GM19372 (cell line): ENCODE results near the gene MAD1L1.
"Not testable (repeated sequence)": the region's sequence is repeated elsewhere in the genome, so short reads cannot be mapped to it uniquely, and the experiment has no call there.

ENCODE experiments used
- ATAC-seq: cut with Tn5 transposase; IDR thresholded peaks from one replicate; pipeline ENCODE4 v1.9.1; 2021; ENCODE audit warnings: mild to moderate bottlenecking, low read depth, moderate library complexity; ENCODE audit not compliant: unreplicated experiment

MAD1L1 gene

DNA sequence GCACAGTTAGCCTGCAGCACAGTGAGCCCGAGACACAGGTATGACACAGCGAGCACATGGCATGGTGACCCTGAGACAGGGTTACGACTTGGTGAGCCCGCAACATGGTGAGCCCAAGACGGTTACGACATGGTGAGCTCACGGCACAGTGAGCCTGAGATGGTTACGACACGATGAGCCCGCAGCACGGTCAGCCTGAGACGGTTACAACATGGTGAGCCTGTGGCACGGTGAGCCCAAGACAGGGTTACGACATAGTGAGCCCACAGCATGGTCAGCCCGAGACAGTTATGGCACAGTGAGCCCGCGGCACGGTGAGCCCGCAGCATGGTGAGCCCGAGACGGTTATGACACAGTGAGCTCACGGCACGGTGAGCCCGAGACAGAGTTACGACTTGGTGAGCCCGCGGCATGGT, 156.1 kb downstream of the MAD1L1 start:
- no peak for ATAC-seq

DNA sequence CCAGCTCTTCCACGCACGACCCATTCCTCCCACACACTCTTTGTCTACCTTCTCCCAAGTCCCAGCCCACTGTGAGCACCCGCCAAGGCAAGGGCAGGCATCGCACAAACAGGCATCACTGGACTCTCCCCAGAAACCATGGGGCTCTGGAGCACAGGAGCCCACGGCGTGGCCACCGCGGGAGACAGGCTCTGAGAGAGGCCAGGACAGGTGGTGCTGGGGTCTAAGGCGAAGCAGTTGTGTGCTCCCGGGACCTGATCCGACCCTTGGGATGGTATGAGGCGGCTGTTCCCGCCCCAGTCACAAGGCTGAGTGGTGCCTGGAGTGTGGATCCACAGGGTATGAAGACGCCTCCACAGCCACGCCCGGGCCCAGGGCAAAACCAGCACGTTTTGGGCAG, 156.9 kb downstream of the MAD1L1 start:
- no peak for ATAC-seq

DNA sequence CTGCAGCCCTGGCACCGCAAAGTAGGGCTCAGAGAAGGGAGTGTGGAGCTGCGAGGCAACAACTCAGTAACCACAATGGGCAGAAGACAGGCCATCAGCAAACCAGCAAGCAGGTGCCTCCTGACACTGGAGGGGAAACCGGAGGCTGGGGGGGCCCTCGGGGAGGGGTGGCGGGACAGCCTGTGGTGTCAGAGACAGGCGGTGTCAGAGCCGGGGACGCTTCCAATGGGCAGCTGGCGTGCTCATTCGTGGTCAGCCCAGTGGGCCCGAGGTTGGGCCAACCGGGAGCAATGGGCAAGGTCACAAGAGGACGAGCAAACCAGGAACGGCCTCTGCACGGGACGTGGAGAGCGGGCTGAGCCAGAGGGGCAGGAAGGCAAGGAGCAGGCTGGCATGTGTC, 158.1 kb downstream of the MAD1L1 start:
- no peak for ATAC-seq

DNA sequence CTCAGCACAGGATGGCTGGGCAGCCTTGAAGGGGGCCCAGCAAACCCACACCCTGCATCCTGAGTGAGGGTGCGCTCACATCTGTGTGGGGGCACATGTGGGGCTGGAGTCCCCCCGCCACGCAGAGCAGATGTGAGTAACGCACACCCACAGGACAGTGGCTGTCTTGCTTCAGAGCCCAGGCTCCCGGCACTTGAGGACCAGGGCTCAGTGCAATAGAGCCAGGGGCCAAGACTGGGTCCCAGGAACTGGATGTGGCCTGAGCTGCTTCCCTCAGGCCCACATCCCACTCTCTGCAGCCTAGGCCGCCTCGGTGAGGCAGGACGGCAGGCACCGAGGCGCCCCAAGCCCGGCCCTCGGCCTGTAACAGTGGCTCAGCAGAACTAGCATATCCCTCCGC, 159.9 kb downstream of the MAD1L1 start:
- ATAC-seq: no peak

DNA sequence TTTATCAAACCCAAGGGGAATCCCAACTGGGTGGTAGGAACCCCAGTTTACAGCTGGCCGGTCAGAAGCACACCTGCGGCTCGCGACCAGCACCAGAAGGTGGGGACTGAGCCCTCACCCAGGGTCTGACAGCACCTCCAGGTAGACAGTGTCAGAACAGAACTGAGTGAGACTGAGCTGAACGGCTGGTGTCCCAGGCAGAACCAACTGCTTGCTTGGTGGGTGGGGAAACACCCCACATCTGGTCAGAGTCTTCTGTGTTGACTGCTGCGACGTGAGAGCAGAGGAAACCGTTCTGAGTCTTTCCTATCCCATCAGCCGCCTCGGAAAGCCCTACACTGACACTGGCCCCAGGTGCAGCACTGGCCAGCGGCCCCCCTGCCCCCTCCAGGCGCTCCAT, 160.7 kb downstream of the MAD1L1 start:
- ATAC-seq: peak; percentile 71

DNA sequence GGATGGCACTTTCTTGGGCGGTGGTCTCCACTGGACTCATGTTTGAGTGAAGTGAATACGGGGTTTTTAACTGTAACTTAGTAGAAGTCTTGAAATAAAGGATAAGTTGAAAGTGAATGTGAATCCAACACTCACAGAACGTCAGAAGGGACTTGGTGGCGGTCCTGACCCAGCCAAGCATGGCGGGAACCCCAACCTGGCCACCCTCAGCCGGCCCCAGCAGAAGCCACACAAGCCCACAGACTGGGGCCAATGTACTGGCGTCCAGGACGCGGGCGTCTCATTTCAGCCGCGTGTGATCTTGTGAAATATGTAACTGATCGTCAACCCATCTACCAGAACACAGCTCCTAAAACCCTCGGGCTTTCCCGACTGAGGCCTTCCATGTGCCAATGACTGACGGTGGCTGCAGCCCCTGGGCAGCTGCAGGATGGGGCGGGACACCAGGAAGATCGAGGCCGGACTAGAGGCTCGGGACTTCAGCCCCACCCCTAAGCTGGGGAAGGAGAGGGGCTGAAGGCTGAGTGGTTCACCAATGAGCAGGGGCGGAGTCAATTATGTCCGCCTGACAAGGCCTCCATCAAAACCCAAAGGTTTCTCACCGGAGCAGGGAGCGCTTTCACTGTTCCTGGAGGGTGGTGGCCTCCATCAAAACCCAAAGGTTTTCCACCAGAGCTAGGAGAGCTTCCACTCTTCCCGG, 161.5 kb downstream of the MAD1L1 start:
- no peak for ATAC-seq

DNA sequence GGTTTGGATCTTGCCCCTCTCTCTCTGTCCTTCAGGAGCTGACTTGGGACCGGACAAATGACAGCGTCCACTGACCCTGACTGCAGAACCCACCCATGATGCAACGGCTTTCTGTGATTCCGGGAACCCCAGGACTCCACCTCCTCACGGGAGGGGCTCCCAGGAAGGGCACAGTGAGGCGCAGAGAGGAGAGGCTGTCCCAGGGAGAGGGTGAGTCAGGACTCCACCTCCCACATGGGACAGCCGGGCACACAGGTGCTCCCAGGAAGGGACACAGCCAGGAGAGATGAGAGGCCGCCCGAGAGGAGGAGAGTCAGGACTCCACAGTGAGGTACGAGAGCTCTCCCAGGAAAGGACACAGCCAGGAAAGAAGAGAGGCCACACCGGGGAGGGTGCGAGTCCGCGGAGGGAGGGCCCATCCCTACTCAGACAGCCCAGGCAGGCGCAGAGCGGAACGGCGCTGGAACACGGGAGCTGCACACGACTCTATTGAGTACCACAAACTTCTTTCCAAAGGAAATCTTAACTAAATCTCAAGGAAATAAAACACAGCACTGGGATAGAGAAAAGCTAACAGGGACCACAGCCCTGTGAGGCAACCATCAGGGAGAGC, 162.5 kb downstream of the MAD1L1 start:
- no peak for ATAC-seq

DNA sequence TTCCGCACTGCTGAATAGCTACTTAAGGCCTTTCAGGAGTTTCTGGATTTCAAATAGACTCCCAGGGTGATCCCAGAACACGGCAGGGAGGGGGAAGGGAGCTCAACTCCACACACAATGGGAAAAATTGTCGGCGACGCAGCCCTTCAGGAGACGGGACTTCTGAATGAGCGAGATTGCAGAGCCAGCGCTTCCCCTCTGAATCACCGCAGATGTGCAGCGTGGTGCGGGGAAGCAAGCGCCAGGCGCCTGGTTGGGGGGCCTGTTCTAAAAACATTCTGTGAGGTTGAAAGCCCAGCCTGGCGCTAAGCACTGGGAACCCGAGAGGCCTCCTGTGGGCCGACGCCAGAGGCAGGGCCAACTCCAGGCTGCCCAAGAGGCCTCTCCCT, 163.3 kb downstream of the MAD1L1 start:
- ATAC-seq: no peak

DNA sequence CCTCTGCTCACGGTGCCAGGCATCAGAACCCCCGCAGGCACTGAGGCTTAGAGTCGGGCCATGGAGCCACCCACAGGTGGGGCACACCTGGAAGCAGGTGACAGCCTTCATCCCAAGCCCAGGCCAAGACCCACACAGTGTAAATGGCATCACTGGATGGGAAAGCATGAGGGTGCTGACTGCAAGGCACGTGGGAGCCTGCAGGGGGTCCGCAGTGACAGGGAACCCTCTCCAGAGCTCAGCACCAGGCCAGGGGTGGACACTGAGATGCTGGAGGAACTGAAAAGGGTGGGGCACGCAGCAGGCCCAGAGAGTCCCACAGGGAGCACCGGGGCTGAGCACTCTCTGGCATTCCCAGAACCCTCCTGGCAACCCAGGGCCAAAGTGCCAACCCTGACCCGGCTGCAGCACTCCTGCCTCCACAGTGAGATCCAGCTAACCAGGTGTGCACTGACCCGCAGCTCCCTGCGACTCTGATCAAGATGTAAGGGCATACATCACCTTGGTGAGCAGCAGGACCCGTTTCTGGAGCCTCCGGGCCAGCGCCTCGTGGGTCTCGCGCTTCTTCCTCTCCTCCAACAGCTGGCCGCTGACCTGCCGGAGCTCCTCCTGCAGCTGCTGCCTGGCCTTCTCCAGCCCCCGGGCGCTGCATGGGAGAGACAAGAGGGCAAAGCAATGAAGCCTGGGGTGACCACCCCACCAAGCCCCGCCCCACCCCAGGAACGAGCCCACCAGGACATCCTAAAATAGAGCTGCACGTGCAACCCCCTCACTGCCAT, 163.9 kb downstream of the MAD1L1 start:
- no peak for ATAC-seq

DNA sequence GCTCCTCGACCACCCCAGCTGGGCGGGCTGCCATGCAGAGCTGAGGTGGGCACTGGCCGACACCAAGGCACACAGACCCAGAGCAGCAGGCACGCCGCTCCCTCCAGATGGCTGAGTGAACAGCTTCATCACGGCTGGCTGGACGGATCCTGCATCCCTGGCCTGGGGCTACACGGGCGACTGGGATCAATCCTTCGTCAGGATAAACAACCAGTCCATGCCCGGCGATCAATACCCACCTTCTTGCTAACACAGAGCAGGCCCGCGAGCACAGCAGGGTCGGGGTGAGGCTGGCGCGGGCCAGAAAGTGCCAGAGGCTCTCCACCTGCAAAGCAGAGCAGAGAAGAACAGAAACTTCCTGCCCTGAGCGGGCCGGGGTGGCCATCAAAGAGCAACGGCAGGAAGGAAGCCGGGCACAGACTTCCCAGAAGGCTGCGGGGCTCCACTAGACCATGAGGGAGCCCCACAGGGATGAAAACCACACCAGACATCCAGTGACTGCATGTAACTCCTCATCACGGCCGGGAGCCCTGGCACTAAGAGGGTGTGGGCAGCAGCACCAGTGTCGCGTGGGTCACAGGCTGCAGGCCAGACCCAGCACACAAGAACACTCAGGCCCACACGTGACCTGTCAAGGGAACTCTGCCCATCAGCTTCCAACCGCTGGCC, 166.4 kb downstream of the MAD1L1 start:
- ATAC-seq: no peak

DNA sequence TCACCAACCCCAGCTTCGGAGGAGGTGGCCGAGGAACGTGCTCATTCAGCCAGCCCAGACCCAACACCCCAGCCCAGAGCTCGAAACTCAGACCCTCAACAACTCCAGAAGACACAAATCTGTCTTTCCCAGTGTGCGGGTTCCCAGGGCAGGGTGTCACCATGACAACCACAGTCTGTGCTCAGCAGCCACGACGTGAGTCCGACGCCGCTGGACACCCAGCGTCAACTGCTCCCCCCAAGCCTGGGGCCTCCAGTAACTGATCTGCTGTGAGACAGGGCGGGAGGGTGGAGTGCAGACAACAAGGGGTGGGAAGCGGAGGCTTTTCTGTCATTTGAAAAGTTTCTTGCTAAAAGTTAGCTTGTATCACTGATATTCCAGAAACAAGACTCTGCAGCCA, 167.2 kb downstream of the MAD1L1 start:
- no peak for ATAC-seq

DNA sequence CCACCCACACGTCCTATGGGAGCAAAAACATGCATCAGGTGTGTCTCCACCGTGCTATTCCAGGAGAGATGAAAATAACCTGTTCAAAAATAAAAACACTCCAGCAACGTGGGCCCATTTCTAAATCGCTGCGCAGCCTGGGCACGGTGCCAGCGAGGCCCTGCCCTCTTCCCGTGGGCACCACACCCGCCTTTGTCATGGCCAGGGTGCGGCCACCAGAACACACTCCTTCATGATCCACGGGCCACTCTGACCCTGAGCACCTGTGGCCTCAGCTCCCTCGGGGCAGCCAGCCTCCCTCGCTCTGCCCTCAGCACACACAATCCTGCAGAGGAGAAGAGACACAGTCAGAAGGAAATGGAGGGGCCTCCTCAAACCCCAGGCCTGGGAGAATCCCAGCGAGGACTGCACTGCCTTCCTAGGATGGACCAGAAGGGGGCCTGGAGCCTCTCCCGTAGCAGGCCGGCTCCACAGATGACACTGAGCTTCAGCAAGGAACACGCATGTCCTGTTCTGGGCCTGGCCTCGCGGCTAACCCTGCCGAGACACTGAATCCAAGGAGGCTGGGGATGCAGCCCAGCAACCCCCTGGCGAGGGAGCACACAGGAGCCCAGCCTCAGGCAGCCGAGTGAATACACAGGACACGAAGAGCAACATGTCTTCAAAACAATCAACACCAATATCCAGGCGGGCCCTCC, 169.0 kb downstream of the MAD1L1 start:
- ATAC-seq: no peak

DNA sequence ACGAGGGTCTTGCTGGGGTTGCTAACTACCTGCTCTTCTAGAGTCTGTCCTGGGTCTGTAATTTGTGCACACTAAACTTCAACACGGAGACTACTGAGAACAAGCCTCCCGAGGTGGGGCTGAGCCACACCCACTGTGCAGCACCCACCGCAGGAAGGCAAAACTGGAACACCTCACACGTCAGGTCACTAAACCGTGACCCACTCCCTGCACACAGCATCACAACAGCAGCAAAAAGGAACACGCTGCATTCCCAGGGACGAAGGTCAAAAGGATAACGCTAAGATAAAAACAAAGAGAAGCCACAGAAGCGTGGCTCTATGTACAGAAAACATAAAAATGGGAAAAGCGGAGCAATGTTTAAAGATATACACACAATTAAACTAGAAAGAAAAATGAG, 170.1 kb downstream of the MAD1L1 start:
- no peak for ATAC-seq

DNA sequence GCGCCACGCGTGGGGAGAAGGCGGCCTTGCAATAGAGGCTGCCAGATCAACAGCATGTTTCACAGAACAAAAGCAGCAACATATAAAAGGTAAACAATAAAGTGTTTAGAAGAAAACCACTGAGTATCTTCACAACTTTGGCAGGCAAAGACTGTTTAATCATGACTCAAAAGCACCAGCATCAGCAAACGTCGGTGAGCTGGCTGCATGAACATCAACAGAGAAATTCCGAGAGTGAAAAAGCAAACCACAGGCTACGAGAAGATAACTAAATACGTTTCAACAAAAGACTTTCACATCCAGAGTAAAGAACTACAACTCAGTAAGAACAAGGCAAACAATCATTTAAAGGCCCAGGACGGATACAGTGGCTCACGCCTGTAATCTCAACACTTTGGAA, 172.0 kb downstream of the MAD1L1 start:
- no peak for ATAC-seq

DNA sequence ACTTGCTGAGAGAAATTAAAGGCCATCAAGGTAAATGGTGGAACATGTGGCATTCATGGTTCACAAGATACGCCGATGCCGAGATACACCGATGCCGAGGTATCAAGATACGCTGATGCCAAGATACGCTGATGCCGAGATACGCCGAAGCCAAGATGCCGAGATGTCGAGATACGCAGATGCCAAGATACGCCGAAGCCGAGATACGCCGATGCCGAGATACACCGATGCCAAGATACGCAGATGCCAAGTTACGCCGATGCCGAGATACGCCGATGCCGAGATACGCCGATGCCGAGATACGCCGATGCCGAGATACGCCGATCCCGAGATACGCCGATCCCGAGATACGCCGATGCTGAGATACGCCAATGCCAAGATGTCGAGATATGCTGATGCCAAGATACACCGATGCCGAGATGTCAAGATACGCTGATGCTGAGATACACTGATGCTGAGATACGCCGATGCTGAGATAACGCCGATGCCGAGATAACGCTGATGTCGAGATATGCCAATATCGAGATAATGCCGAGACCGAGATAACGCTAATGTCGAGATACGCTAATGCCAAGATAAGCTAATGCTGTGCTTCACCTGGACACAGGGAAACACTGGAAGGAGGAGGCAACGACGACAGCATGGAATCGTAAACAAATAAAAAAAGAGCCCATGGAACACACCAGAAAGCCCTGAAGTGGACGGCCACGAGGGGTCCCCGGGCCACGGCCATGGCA, 172.6 kb downstream of the MAD1L1 start:
- ATAC-seq: no peak

DNA sequence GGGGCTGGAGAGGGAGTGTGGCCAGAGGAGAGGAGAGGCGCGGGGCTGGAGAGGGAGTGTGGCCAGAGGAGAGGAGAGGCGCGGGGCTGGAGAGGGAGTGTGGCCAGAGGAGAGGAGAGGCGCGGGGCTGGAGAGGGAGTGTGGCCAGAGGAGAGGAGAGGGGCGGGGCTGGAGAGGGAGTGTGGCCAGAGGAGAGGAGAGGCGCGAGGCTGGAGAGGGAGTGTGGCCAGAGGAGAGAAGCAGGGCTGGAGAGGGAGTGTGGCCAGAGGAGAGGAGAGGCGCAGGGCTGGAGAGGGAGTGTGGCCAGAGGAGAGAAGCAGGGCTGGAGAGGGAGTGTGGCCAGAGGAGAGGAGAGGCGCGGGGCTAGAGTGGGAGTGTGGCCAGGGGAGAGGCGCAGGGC, 174.5 kb downstream of the MAD1L1 start:
- ATAC-seq: not testable (repeated sequence)

DNA sequence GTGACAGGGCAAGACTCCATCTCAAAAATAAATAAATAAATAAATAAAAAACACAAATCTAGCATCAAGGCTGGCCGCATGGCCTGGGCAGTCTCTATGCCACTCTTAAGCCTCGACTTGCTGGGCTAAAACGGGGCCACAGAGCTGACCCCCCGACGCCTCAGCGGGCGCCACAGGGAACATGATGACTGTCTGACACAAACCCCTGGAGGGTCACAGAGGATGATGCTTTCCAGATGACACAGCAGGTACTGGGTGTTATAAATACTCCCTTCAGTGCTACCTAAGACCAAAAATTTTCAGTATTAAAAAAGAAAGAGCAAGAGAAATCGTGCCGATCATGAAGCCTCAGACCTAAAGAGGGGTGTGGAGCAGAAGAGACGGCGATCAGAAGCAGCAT, 176.8 kb downstream of the MAD1L1 start:
- no peak for ATAC-seq

DNA sequence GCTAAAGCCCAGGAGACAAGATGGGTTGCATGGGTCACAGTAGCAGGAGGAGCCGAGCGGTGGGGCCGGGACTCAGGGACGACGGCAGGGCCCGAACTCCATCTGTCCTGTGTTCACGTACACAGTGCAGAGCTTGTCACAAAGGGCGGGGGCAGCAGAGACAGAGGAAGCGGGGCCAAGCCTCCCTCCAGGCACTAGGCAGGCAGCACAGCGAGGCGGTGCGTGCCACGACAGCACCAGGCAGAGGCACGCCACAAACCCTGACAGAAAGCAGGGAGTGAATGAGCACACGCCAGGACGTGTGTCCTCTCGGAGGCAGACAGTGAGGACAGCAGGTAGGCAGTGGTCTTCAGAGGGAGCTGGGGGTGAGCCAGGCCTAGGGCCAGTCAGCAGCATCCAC, 177.8 kb downstream of the MAD1L1 start:
- ATAC-seq: no peak

DNA sequence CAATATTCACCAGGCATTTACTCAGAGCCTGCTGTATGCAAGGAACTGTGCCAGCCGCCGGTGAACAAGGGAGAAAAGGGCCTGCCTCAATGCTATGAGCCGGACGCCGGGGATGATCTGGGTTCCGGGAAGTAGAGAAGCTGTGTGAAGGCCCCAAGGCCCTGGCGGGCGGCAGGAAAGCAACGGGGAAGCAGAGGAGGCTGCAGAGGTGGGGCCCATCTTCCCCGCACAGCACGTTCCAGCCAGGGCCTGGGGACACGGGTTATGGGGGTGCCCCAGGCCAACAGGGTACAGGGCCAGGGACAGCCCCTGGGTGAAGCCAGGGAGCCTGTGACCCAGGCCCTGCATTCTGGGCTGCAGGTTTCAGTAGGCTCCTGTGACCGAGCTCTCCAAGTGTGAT, 179.3 kb downstream of the MAD1L1 start:
- ATAC-seq: no peak

DNA sequence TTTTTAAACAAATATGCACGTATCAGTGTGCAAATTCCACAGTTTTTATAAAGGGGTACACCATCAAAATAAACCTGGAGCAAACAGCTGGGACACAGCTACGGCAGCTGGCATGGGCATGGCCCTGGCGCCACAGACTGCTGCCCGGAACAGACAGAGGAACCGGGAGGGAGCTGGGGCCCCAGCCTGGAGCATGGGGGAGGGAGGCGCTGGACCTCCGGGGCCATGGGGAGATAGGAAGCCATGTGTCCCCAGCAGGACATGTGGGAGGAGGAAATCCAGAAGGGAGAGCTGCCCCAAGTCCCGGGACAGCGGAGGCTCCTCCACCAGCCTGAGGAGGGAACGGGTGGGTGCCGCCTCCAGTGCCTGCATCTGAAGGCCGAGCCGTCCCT, 180.1 kb downstream of the MAD1L1 start:
- ATAC-seq: no peak
